ENCODE data around the gene GSTT4.
"Not testable (repeated sequence)": the region's sequence is repeated elsewhere in the genome, so short reads cannot be mapped to it uniquely, and the experiment has no call there.

Gene GSTT4

DNA sequence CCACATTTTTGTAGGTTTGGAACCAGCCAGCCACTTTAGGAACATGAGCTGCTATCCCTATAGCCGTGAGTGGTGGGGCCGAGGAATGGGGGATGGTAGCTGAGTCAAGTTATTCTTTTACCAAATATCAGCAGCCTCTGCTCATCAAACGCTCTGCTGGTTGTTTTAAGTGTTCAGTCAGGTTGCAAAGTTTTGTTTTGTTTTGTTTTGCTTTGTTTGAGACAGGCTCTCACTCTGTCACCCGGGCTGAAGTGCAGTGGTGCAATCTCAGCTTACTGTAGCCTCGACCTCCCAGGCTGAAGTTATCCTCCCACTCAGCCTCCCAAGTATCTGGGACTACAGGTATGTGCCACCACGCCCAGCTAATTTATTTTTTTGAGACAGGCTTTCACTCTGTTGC lies 20.2 kb upstream of the GSTT4 start:
- DNase-seq (ENCODE audit: low read depth in 2 of 2, low spot score in 1 of 2) = no peak

- DNase-seq (ENCODE audit: low read depth in 2 of 2, low spot score in 1 of 2) = no peak
Observed at GRCh38 chr22:24024354-24024753, 19.1 kb upstream of the GSTT4 start.

- DNase-seq (ENCODE audit: low read depth in 2 of 2, low spot score in 1 of 2) = no peak
Observed at GRCh38 chr22:24023204-24023789, 18.0 kb upstream of the GSTT4 start.

DNA sequence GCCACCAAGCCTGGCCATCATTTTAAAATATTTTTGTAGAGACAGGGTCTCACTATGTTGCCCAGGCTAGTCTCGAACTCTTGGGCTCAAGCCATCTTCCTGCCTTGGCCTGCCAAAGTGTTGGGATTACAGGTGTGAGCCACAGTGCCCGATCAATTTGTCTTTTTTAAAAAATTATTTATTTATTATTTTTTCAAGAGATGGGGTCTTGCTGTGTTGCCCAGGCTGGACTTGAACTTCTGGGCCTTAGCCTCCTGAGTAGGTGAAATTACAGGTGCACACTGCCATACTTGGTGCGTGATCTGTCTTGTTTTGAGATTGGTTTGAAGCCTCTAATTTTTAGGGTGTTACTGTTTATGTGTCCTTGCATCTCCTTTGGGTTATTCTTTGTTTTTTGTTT lies 16.1 kb upstream of the GSTT4 start:
- DNase-seq (ENCODE audit: low read depth in 2 of 2, low spot score in 1 of 2) = no peak

GRCh38 chr22:24016156-24016555 lies 10.9 kb upstream of the GSTT4 start:
- no peak for DNase-seq (ENCODE audit: low read depth in 2 of 2, low spot score in 1 of 2)

DNA sequence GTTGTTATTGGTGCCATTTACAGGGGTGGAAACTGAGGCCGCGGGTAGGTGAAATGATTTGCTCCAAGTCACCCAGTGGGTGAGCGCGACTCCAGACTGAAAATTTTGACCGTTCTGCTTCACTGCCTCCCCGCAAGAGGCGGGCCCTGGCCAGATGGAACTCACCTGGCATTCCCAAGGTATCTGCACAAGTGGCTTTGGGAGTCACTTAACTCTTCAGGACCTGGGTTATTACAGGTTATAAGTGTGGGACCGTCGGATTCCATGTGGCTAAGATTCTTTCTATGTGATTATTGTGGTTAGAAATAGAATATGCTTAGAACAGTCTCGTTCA lies 6.4 kb upstream of the GSTT4 start:
- no peak for DNase-seq (ENCODE audit: low read depth in 2 of 2, low spot score in 1 of 2)

DNA sequence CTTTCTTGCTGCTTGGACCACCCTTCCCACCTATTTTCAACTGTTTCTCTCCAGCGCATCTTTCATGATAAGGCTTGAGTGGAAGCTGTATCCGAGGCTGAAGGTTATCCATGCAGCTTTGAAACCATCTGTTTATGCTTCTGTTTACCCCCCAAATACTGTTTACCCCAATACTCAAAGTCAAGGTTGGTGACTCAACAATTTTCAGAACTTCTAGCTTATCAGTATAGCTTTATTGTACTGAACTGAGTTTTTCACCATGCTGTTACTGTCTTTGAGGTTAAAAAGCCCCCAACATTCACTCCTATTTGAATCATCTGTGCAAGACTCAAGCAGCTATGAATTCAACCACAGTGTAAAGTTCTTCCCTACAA lies 4.8 kb upstream of the GSTT4 start:
- DNase-seq (ENCODE audit: low read depth in 2 of 2, low spot score in 1 of 2) = no peak

DNA sequence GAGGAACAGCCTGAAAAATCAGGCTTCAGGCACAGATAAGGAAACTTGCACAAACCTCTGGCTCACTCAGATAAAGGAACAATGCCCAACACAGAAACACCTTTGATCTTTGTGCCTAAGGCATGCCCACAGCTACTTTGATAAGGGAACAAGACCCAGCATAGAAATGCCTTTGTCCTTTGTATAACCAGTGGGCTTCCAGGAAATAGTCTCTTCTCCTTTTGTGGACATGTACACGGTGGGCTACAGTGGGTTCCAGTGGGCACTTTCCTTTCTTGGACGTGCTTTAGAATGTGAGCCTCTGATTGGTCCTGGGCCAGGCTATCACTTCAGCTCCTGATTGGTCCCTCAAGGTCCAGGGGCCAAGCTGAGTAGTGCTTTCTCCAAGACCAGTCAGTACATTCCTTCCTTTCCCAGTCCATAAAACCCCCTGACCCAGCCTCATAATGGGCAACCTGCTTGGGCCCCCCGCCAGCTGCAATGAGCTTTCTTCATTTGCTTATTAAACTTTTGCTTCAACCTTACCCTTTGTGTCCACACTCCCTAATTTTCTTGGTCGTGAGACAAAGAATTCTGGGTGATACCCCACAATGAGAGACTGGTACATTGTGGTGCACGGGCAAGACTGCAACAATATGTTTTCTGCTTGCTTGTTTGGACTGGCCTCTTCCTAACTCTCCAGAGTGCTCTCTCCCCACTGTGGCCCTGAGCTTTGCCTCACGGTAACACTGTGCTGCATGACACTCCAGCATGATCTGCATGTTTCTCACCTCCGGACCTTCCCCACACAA lies 4.2 kb upstream of the GSTT4 start:
- DNase-seq (ENCODE audit: low read depth in 2 of 2, low spot score in 1 of 2) = no peak

GRCh38 chr22:24008381-24009226 lies 3.4 kb upstream of the GSTT4 start:
- DNase-seq (ENCODE audit: low read depth in 2 of 2, low spot score in 1 of 2) = no peak

- DNase-seq (ENCODE audit: low read depth in 2 of 2, low spot score in 1 of 2) = no peak
Observed at GRCh38 chr22:24008022-24008283, 2.7 kb upstream of the GSTT4 start.

GRCh38 chr22:24007253-24008021 lies 2.2 kb upstream of the GSTT4 start:
- no peak for DNase-seq (ENCODE audit: low read depth in 2 of 2, low spot score in 1 of 2)

DNA sequence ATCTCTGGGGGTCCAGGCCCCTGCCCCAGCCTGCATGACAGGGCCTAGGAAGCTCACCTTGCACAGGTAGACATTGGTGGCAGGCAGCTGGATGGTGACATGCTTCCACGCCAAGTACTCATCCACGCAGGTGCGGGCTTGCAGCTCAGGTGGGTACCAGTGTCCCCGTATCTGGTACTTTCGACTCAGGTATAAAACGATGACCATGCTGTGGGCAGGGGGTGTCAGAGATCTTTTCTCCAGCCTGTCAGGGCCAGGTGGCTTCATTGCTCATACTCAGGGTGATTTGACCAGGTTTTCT lies 1.6 kb upstream of the GSTT4 start:
- DNase-seq (ENCODE audit: low read depth in 2 of 2, low spot score in 1 of 2) = no peak

DNA sequence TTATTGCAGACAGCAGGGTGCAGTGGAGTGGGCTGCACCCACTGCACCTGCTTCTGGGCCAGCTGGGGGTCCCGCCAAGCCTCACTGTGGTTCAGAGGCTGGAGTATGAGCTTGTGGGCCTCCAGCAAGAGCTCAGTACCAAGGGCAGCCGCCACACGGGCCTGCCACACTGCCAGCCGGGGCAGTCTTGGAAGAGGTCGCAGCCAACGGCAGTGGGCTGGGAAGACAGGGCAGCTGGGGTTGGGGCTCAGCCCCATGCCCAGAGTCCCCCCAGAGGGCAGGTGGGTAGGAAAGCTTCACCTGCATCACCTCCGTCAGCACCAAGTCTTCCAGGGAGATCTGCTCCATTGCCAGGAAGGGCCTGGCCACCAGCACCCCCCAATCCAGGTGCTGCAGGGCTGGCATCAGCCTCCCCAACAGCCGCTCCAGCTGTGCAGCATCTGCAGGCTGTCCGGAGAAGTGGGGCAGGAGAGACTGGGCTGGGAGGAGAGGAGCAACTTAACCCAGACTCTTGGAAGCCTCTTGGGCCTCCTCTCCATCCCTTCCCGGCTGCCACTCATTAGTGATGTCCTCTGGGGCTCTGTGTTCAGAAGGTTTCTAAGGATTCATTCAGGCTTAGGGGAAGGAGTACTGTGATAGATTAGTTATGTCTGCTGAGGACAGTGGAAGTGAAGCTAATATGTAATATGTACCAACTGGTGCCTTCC lies 1.1 kb upstream of the GSTT4 start:
- no peak for DNase-seq (ENCODE audit: low read depth in 2 of 2, low spot score in 1 of 2)

DNA sequence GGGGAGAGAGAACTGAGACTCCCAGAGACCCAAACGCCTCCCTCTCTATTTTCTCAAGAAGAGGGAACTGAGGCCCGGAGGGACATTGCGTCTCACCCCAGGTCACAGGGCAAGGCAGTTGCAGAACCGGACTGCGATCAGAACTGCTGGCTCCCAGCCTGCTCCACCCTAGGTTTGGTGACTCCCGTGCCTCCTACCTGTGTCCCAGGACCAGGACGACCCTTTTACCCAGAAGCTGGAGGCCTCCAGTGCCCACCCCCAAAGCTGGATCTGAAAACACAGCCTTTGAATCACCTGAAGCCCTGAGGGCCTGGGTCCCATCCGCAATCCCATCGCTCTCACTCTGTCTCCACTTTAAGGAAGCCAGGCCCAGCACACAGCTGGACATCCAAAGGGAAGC lies 1.4 kb downstream of the GSTT4 start:
- DNase-seq (ENCODE audit: low read depth in 2 of 2, low spot score in 1 of 2) = no peak

- DNase-seq (ENCODE audit: low read depth in 2 of 2, low spot score in 1 of 2) = no peak
Observed at GRCh38 chr22:24002851-24003250, 2.4 kb downstream of the GSTT4 start.

DNA sequence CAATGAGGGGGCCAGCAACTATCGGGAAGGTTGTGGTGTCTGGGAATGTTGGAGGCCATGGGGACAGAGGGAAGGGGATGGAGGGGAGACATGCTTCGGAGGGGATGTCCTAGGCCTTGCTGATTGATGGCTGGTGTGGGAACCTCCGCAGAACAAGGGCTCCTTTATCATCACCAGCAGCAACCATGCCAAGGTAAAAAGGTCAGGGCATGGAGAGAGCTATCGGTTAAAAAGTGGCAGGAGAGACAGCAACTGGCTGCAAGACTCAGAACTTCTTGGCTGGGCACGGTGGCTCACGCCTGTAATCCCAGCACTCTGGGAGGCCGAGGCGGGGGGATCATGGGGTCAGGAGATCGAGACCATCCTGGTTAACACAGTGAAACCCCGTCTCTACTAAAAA lies 3.0 kb downstream of the GSTT4 start:
- DNase-seq (ENCODE audit: low read depth in 2 of 2, low spot score in 1 of 2) = no peak

- no peak for DNase-seq (ENCODE audit: low read depth in 2 of 2, low spot score in 1 of 2)
Observed at GRCh38 chr22:24001314-24001713, 3.9 kb downstream of the GSTT4 start.

DNA sequence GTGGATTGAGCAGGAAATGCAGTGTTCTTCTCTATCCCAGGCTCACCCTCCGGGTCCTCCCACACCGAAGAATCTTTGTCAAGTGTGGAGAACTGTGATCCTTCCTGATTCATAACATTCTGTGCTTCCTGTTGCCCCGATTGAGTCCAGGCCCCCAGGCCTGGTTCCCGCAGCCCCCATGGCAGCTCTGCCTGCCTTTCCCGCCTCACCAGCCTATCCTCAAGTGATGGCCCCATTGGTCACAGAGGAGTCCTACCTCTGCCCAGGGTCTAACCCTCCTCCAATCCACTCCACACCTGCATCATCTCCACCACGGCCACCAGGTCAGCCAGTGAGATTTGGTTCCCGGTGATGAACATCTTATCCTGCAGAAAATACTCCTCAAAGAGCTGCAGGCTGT lies 5.5 kb downstream of the GSTT4 start:
- not testable (repeated sequence) for DNase-seq (ENCODE audit: low read depth in 2 of 2, low spot score in 1 of 2)

DNA sequence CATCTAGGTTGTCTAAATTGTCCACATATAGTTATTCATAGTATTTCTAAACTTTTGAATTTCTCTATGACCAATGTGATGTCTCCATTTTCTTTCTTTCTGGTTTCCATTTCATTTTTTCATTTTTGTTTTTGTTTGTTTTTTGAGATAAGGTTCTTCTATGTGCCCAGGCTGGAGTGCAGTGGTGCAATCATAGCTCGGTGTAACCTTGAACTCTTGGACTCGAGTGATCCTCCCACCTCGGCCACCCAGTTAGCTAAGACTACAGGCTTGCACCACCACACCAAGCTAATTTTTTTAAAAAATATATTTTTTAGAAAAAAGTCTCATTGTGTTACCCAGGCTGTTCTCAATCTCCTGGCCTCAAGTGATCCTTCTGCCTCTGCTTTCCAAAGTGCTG lies 8.2 kb downstream of the GSTT4 start:
- DNase-seq (ENCODE audit: low read depth in 2 of 2, low spot score in 1 of 2) = no peak

DNA sequence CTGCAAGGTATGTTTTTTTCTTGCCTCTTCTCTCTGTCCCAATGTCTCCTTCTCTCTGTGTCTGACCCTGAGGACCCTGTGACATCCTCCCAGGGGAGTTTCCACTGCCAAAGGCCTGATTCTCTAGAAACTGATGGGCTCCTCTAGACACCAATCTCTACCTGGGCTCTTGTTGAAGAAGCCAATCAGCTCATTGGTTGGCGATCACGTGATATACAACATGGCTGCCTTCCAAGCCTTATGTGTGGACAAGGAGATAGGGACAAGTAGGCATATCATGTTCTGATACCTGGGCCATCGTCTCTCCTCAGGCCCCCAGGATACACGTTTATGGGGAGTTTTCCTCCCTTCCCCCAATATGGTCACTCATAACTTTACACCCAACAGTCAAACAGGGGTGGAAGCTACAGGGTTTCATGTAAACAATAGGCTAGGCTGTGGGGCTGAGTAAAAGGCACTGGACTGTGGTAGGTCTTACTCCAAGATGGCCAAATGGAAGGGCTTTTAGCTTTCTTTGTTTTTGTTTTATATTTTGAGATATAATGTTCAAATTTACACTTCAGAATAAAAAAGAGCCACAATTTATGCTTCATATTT lies 11.6 kb downstream of the GSTT4 start:
- DNase-seq (ENCODE audit: low read depth in 2 of 2, low spot score in 1 of 2) = not testable (repeated sequence)

GRCh38 chr22:23993080-23993479 lies 12.2 kb downstream of the GSTT4 start:
- DNase-seq (ENCODE audit: low read depth in 2 of 2, low spot score in 1 of 2) = not testable (repeated sequence)

Data from stimulated activated CD8-positive, alpha-beta memory T cell treated with anti-CD3 and anti-CD28 coated beads, Interleukin-4, amount 100 ng/mL, for 4 hours (primary cell).